GM12878 (cell line): ENCODE data around the gene TMEM184C. TPM values are rescaled to one million over a fixed set of nuclear protein-coding genes. Genes with fewer than 3 reads are reported as not detected.

Source experiments
- BACH1 ChIP-seq: fragments of 450-650 bp; IDR thresholded peaks from 2 replicates; pipeline ENCODE4 v1.6.1; 2017; ENCODE audit warnings: mild to moderate bottlenecking, borderline replicate concordance
- CBFB ChIP-seq: IDR thresholded peaks from 2 replicates; pipeline ENCODE4 v1.6.1; 2016; ENCODE audit warnings: antibody characterized with exemption, low read depth
- IKZF2 ChIP-seq, 2 experiments: fragments of 450-650 bp; IDR thresholded peaks; 2 replicates each; pipeline ENCODE4 v1.6.1; 2017; ENCODE audit warnings: mild to moderate bottlenecking in 2 of 2, moderate library complexity in 2 of 2
- JUNB ChIP-seq: IDR thresholded peaks from 2 replicates; pipeline ENCODE4 v1.6.1; 2016; ENCODE audit warnings: antibody characterized with exemption, mild to moderate bottlenecking
- NR2C1 ChIP-seq: fragments of 450-650 bp; IDR thresholded peaks from 2 replicates; pipeline ENCODE4 v1.6.1; 2017; ENCODE audit warnings: antibody characterized with exemption, mild to moderate bottlenecking, moderate library complexity
- PRDM15 ChIP-seq: fragments of 450-650 bp; formaldehyde crosslinking; IDR thresholded peaks from 2 replicates; pipeline ENCODE4 v1.4.0; 2020; ENCODE audit warnings: mild to moderate bottlenecking, moderate library complexity
- SMARCA5 ChIP-seq: fragments of 450-650 bp; IDR thresholded peaks from 2 replicates; pipeline ENCODE4 v1.6.1; 2017; ENCODE audit warnings: mild to moderate bottlenecking
- ZBTB11 ChIP-seq: fragments of 450-650 bp; formaldehyde crosslinking; IDR thresholded peaks from 2 replicates; pipeline ENCODE4 v1.5.0; 2022; ENCODE audit warnings: mild to moderate bottlenecking, missing genetic modification characterization
- ZBTB33 ChIP-seq: fragments of 450-650 bp; IDR thresholded peaks from 2 replicates; pipeline ENCODE4 v1.6.1; 2017; ENCODE audit warnings: mild to moderate bottlenecking
- polyA plus RNA-seq, 11 experiments: library from polyadenylated mRNA; depleted of rRNA in 4 of 11; unstranded in 6 of 11; stranded (reverse) in 5 of 11; fragments of >200 nt; fragmentation: Nextera tagmentation in 4 of 11; fragmentation: Illumina TruSeq in 1 of 11; extraction: Ambion mirVana in 4 of 11; extraction: Trizol in 1 of 11; gene quantifications; 1 replicate in 1 of 11; 2 replicates in 10 of 11; pipeline versions ENCODE4 v1.2.1 to v1.2.3, GENCODE V29; 2011 to 2016; ENCODE audit warnings: inconsistent platforms in 2 of 11, missing spikeins in 2 of 11, low read depth in 1 of 11
- total RNA-seq, 4 experiments: library from RNA; depleted of rRNA in 3 of 4; stranded (reverse); fragments of >200 nt in 3 of 4; fragmentation: Illumina TruSeq in 1 of 4; extraction: Trizol in 1 of 4; gene quantifications; 2 replicates each; pipeline versions ENCODE4 v1.2.1 to v1.2.3, GENCODE V29; 2013 to 2021

The TMEM184C gene
- total and polyA plus RNA-seq, 10 of the 15 experiments (the other 5 are each of a cell fraction or from before 2014, with no cell fraction given): 3.4 to 22.6 (median 18.2) TPM

DNA sequence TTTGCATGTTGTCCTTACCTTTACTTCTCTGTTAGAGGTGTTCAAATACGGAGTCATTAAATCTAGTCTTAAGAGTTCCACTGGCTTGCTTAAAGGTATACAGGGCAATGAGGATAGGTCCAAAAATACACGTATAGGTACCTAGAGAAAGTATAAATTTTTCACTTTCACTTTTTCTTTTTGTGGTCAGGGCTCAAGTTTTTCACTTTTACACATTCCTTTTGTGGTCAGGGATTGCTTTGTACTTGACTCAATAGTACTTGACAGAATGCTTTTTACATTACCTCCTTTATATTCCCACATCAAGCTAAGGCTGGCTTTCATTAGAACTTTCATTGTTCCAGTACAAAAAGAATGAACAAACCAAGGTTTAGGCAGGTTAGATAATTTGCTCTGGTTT is 21.7 kb downstream of the TMEM184C start (continued):
- TF ChIP-seq ZBTB11 (CRISPR knock-in tag) (no peak), NR2C1 (no peak), CBFB (peak; percentile 50; the same call in 1 of the 2 replicates), BACH1 (no peak), ZBTB33 (no peak), JUNB (0 out of 2 replicates have a peak, but pooled peaks have one; percentile 16), SMARCA5 (no peak), IKZF2 (IDR thresholded peaks at IDR 0.05) (peak; percentile 24 to 52; a peak in 2 of 4 replicates), PRDM15 (CRISPR knock-in tag) (no peak)
